CD4-positive, alpha-beta T cell treated with Interleukin-2 at 100 ng/mL for 4 hours (primary cell): Measurements from ENCODE around the gene MBD2.

Experiments used
- DNase-seq: peaks from one replicate; pipeline ENCODE4 v3.0.0-alpha.2; 2020; ENCODE audit warnings: low spot score

The MBD2 gene

DNA sequence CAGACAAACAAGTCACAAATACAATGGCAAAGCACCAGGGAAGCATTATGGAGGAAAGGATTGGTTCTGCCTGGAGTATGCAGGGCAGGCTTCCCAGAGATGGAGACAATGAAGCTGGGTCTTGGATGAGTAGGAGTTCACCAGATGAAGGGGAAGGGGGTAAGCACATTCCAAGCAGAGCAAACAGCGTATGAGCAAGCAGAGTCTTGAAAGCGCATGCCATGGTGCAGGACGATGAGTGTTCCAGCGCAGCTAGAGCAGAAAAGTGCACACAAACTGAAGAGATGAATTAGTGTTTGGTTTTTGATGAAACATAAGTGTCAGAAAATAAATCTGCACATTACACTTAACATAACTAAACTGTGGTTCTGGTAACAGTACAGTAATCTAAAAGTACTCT, 21.6 kb downstream of the MBD2 start:
- DNase-seq, result no peak

DNA sequence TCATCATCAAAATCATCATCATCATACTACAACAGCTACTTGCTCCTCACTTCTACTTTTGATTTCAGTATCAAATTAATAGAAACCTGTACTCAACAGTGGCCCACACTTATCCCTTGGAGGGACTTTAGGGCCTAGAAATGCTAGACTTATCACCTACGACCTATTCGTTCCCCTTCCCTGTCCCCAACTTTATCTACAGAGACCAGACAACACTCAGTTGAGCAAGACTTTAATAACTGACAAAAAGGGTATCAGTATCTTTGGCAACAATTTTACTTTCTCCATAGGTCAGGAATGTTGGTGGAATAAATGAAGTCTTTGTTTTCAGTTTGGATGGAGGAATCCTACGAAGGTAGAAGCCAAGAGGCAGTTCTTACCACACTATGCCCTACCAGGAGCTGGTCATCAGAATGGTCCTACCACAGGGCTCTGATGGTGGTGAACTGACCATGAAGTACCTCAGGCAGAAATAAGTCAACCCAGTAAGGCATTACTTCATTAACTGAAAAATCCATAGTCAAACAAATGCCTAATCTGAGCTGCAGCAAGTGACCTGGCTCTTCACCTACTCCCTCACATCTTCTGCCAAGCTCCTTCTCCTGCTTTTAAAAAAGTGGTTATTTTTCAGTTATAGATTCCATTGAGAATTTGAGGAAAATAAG, 26.6 kb downstream of the MBD2 start:
- DNase-seq, result no peak

DNA sequence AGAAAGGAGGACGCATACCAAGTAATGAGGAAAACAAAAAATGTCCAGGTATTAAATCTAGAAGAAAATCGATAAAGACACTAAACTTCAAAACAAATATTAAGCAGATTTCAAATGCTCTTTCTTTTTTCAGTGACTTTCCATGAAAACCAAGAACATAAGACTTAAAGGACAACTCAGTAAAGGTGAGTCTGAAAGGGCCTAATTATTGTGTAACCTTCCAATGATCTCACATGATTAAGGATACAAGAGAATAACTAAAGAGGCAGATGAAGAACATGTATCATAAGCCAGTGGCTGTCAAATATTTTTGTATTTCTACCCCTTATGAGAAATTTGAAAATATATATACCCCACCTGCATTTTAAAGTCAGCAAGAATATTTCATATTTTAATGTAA, 30.7 kb downstream of the MBD2 start:
- DNase-seq, result no peak

DNA sequence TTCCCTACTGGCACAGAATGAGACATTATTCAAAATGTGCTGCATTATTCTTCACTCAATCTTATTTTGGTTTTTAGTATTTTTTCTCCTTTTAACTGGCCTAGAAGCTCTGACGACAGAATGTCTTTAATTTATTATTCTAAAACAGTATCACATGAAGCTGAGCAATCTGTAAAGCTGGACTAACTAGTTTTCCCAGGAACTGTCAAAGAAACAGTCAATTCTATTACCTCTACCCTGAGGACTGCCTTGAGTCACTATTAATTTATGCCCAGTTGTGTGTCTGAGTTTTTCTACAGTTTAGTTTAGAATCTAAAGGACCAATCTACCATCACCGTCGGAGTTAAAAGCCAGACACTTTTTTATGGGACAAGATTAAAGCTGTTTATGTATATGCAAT, 31.6 kb downstream of the MBD2 start:
- DNase-seq, result no peak

DNA sequence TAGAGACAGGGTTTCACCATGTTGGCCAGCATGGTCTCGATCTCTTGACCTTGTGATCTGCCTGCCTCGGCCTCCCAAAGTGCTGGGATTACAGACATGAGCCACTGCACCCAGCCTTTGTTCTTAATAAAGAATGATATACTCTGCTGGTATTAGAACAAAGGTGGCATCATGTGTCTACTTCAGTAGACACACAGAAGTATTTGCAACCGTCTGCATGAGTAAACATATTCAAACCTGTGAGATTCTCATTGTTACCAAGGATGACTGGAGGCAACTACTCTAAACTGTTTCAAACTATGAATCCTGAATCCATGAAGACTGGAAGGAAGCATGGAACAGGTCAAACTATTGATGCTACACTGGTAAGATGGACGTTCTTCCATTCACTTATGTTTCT, 32.1 kb downstream of the MBD2 start:
- DNase-seq, result no peak

DNA sequence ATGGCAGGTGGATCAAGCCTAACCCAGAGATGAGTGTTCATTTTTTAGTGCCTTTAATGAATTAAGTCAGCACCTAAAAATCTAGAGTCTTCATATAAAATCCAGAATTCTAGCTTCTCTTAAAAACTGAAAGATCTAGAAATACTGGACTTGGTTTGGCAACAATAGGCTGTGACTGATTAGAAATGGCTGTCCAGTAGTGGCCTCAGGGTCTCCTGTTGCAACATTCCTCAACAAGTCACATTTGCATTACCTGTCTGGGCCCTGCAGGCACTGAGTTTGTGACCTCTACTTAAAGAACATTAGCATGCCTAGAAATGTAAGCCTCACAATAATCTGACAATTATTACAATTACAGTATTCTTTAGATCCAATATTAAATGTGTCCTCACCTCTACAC, 33.1 kb downstream of the MBD2 start:
- DNase-seq, result no peak

DNA sequence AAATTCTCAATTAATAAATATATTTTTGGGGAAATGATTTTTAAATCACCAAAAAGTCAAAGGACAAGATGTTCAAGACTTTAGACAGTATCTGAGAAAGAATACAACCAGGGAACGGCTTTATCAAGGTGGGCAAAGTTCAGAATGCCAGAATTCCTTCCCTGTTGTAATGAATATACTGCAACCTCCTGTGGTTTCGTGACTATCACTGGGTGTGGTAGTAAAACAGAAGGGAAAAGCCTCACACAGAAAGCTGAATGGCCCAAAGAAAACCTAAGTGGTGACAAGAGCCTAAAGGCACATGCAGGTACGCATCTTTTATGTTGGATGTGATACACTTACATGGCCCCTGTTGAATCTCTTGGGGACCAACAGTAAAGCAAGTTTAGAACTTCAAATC, 37.1 kb downstream of the MBD2 start:
- no peak for DNase-seq

DNA sequence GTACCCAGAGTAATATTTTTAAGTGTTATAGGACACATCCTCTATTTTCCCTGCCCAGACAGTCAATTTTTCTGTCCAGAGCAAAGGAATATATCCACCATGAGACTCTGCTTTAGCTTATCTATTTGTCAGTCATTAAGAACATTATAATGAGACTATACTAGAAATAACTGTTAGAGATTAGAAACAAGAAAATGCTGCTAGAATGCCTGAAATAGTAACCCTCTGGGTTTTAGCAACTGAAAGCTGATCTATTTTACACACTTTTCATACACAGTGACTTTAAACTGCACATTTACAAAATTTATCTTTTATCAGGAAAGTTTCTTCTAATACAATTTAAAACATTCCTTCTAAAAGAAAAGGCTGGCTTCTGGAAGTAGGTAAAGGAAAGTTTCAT, 39.6 kb downstream of the MBD2 start:
- no peak for DNase-seq

DNA sequence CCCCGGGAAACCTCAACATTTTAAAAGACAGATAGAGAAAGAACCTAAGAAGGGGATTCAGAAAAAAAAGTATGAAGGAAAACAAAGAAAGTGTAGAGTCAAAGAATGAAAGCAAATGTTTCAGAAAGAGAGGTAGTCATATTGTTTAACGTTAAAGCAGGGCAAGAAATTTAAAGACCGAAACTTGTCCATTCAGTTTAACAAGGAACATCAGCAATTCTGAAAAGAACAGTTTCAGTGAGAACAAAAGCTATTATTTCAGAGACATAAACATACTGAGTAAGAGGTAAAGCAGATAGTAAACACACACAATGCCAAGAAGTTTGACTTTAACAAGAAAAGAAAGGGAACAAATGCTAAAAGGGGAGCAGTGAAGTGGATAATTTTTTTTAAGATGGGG, 41.1 kb downstream of the MBD2 start:
- DNase-seq, result no peak

DNA sequence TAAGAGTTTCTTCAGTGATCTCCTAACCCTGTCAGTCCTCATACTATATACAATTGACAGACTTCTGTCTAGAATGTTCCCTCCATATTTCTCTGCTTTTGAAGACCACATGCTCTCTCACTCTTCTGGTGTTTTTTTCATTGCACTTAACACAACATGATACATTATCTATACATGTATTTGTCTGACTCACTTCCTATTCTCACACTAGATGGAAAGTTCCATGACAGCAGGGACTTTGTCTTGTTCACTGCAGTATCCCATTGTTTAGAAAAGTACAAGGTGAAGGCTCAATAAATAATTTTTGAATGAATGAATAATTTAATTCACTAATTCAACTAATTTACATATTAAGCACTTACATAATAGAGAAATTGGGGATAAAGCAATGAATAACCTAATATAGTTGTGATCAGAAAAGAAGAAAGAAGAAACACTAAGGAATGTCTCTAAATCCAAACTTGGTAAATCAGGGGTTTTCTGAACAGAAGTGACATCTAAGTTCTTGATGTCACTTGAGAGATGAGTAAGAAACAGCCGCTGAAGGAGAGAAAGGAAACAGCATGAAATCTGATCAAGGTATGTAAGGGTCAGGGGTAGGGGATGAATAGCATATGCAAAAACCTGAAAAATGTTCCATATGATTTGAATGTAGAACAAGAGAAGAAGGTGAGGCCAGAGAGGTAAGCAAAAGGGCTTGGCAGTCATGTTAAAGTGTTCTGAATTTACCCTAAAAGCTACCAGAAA, 42.4 kb downstream of the MBD2 start:
- DNase-seq, result no peak

DNA sequence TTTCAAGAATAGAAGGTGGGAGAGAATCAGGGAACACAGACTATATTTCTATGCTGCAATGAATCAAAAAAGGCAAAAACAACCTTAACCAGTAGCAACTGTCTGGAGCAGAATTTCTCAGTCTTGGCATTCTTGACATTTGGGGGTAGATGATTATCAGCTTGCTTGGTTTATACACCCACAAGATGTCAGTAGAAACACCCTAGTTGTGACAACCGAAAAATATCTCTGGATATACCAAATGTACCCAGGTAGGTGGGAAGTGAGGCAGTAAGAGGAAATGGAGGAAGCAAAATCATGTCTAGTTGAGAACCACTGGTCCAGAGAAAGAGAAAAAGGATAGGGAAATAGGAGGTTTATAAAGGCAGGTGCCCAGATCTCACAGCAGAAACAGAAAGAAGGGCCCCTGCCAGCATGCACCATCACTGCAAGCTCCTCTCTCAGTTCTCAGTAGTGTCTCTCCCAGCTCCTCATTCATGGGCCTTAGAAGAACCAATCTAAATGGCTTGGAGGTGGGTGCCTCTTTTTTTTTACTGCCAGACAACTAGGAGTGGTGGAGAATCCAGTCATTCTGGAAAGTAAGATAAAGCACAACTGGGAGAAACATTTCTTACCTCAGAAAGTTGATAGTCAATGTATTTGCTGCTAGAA, 50.4 kb downstream of the MBD2 start:
- peak; percentile 4 for DNase-seq

DNA sequence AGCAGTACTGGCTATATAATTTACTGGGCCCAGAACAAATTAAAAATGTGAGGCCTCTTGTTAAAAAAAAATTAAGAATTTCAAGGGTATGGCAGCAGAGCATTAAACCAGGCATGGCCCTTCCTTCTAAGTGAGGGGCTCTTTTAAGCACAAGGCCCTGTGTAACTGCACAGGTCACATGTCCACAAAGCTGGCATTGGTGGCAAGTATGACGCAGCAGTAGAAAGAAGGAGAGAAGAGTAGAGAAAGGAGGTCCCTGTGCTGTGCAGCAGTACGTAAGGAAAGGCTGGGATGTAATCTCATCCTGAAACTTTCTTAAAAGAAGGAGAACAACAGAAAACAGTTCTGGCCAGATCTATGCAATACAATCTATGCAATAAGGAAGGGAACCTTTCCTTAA, 51.2 kb downstream of the MBD2 start:
- DNase-seq, result no peak

DNA sequence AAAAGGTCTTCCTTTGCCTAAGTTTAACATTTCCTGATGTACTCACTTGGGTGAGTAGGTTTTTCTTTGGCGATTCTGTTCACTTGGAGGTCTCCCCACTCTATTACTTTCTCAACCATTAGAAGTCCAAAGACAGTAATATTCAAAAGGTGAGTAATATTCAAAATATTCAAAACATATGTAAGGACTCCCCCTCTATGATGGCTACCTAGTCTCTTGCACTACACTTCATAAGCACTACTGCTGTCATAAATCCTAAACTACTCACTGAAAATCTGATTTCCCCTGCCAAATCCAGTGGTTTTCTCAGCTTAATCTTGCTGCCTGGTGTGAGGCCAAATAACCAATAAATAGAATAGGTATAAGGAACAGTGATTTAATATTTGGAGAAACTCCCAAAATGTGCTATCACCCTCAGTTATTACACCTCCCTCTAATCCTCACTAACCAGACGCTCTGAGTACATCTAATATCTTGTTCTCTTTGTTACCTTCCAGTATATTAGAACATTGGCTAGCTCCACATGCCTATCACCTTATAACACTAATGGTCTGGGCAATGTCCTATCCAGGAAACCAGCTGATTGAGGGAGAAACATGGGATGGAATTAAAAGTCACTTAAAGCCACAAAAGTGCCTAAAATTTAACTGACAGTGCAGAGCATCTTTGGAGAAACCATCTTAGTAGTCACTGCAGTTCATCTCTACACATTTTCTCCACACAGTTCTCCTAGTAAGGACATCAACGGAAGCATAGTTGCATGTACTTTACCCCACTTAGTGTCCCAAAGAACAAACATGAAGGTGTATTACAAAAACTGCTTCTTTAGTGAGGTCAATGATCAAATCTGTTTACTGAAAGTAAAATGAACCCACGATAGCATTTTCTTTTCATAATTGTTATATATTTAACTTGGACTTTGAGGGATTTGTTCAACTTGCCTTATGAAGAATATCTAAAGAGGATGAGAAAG, 54.8 kb downstream of the MBD2 start:
- no peak for DNase-seq

DNA sequence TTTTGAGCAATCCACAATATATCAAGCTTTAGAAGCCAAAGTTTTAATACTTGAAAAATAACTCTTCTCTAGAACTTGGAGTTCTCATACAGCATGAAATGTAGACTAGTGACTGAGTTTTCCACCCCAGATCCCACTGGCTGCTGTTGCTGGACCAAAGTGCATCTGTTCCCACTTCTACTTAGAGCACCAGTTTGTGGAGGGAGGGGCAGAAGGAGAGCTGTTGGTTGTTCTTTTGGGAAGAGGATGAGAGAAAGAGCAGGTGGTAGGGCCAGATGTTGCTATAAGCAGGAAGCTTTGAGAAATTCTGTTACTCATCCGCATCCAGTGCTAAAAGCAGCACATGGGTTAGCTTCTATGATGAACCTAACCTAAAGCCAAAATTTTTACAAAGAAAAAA, 59.0 kb downstream of the MBD2 start:
- no peak for DNase-seq

DNA sequence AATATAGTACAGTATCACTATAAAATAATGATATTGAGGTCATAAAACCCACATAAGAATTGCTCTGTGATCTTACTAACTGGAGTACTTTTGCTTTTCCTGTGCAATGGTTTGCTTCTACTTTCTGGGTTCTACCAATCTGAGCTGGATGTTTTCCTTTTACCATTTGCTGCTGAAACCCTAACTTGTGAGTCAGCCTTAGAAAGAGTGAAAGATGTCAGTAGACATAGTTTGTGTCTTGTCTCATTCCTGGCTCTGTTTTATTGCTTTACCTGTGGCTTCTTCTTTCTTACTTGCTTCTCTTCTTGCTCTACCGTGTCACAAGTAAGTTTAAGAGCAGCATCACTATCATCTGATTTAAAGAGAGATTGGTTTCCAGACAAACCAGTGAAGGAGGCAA, 61.0 kb downstream of the MBD2 start:
- DNase-seq, result no peak

DNA sequence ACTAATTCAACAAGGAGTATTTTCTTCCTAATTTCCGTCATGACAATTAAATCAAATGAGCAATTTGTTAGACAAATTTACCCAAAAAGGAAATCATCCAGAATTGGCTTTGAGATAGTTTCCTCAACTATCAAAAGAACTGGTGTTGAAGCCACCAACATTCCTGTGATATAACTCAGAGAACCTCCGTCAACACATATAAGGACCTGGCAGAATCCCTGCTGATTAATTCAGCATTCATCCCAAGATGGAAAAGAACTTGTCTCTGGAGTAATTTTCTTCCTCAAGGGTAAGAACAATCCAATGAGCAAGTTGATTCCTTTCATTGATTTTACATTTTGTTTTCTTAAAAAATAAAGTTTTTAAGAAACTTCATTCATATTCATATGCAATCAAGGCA, 62.0 kb downstream of the MBD2 start:
- DNase-seq, result no peak

DNA sequence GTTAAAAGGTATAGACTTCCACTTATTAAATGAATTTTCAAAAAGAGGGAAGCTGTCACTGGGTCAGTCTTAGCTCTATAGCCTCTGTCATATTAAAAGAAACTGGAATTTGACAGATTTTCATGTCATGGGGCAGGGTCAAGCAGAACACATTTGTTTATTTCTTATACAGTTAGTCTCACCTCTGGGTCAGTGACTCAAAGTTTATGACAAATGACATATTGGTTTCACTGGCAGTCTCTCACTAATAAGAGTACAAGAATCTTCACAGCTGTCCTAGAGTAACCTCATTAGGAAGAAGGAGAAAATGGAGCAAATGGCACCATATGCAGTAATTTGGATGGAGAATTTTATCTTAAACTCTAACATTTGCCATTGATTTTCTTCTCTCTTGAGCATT, 63.2 kb downstream of the MBD2 start:
- DNase-seq, result no peak

DNA sequence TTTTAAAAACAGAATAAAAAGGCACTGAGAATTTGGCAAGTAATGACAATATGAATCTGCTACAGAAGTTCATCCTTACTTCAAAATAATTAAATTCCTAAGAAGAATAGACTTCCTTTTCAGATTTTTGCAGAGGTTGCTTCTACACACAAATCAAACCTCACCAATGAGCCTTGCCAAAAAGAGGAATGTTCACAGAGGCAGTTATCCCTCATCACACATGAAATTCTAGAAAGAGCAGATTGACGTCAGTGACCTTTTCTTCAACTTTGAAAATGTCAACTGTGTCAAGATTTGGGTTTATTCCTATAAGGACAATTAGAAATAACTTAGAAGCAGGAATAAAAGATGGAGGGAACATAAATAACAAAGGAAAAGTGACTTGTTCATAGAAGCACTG, 64.6 kb downstream of the MBD2 start:
- DNase-seq, result no peak

DNA sequence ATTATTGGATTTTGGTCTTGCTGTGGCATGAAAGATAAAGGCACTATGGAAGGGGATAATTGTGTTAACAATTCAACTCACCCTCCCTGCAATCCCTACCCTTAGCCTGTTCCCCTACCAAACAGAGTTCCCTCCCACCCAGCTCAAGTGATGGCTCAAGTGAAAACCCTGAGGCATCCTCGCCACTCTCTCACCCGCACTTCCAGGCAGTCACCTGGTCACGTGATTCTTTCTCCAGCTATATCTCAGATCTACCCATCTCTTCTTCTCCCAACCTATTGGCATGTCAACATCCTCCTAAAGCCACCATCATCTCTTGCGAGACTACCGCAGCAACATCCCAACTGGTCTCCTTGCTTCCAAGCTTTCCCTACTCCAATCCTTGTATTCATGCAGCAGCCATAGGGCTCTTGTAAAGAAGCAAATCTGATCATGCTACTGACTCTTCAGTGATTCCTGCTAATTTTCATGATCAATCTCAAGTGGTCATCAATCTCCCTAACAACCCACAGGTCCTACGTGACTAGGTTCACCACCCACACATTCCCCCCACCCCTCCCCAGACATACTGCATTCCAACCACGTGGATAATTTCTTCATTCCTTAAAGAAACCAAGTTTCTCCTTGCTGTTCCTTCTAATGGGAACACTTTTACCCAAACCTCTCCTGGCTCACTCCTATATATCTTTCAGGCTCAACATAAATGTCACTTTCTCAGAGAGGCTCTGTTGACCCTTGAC, 66.7 kb downstream of the MBD2 start:
- no peak for DNase-seq

DNA sequence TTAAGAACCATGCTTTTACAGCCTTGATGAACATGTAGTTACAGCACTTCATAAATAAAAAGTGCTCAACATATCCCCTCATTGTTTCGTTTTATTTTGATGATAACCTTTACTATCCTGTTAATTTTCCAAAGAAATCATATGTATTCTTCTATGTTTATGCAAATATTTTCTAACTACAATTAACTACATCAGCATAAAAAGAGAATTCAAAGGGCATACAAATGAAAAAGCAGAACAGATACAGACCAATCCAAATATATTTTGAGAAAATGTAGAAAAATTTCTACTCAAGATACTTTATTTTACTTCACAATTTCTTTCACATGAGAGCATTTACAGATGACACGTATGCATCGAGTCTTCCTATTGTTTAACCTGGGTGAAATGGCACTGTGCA, 69.1 kb downstream of the MBD2 start:
- no peak for DNase-seq

DNA sequence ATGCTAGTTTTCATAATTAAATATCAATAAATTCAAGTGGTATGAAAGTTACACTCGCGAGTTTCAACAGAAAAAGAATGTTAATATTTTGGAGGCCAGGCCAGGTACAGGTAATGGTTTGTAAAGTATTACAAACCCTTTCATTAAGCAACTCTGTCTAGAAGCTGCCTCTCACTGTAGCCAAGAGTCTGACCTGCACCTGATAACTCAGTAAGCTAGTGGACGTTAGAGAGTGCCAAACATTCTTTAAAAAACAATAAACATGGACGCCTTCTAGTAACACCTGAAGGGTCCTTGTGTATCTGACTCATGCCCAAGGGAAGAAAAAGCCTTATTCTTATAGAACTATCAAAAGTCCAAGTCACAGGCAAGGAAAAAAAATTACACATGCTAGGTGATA, 70.2 kb downstream of the MBD2 start:
- DNase-seq, result no peak

DNA sequence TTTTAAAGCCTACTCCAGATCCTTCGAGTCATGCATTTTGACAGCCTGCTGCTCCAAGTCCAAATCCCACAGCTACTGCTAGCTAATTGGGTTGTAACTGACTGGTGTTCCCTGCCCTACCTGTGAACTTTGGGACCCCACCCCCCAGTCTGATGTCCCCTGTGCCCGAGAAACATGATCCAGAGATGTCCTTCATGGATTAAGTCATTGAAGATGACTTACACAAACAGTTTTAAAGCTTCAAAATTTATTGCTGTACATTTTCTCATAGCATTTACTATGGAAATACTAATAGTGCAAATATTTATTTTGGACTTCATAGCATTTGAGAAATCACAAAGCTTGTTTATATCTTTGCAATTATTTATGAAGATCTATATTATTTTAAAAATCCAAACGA, 73.1 kb downstream of the MBD2 start:
- no peak for DNase-seq
